WTC11 (cell line): ENCODE results near the gene AP3M1.
A peak's percentile ranks its signal among the peaks of the same experiment; 100 is the strongest.

Experiments used
- AFF4 ChIP-seq: sonication (generic); formaldehyde crosslinking; IDR thresholded peaks from 2 replicates; pipeline ENCODE4 v1.8.1; 2023; ENCODE audit warnings: mild to moderate bottlenecking, missing genetic modification reagents, borderline replicate concordance
- CBFB ChIP-seq: sonication (generic); formaldehyde crosslinking; IDR thresholded peaks from 2 replicates; pipeline ENCODE4 v1.8.1; 2022; ENCODE audit warnings: mild to moderate bottlenecking, low read depth, missing genetic modification reagents
- CTCF ChIP-seq: fragments of 200-600 bp; IDR thresholded peaks from 2 replicates; pipeline ENCODE4 v1.8.0; 2022; ENCODE audit warnings: antibody characterized with exemption
- ELF4 ChIP-seq: sonication (generic); formaldehyde crosslinking; IDR thresholded peaks from 2 replicates; pipeline ENCODE4 v1.8.1; 2022; ENCODE audit warnings: low read depth, mild to moderate bottlenecking, moderate library complexity, missing genetic modification reagents
- USF1 ChIP-seq: sonication (generic); formaldehyde crosslinking; IDR thresholded peaks from 2 replicates; pipeline ENCODE4 v1.8.0; 2022; ENCODE audit warnings: mild to moderate bottlenecking, missing genetic modification reagents
- ZNF317 ChIP-seq: sonication (generic); formaldehyde crosslinking; IDR thresholded peaks from 2 replicates; pipeline ENCODE4 v1.8.1; 2023; ENCODE audit warnings: low read depth, mild to moderate bottlenecking, moderate library complexity, missing genetic modification reagents, borderline replicate concordance
- TF ChIP-seq, protein P1 (sequence below): sonication (generic); formaldehyde crosslinking; IDR thresholded peaks from 2 replicates; pipeline ENCODE4 v1.8.1; 2023; ENCODE audit warnings: mild to moderate bottlenecking, missing genetic modification reagents, moderate library complexity

DNA sequence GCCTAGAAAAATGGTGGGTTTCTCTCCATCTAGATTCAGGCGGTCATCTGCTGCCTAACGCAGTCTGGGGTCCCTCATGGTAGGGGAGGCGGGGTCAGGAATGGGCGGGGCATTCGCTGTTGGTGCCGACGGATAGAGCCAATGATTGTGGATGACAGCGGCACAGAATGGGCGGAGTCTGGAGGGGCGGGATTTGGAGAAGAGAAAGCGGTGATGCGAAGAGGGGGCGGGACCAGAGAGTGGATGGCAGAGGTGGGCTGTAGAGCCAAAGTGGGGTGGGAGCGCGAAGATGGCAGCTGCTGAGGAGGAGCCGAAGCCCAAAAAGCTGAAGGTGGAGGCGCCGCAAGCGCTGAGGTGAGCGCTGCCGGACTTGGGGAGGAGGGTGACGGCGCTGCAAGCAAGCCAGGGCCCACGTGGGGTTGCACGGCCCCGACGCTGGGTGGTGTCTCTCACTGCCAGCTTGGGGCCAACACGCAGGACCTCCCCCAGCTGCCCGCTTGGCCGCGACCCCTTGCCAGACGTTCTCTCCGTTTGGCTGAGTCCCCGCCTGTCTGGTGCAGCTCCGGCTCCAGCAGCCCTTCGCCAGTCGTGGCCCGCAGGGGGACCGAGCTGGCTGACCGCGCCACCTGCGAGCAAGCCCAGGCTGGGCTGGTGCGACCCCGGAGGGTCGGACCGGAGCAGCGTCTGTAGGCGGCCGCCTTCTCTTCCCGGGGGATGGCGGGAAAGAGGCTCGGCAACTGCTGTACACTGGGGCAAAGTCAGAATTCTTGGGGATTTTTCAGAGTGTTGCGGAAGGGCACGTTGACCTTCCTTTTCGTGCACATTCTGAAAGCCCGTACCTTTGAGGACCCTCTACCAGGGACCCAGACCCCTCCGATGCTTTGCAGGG, 606 bp upstream of the AP3M1 start, which contains the start of gene ADK:
- no peak for TF ChIP-seq CTCF
- TF ChIP-seq ELF4 (CRISPR knock-in tag): no peak
- TF ChIP-seq AFF4 (CRISPR knock-in tag): no peak
- TF ChIP-seq USF1 (CRISPR knock-in tag): peak; percentile 41; the same call in 1 of the 2 replicates
- TF ChIP-seq ZNF317 (CRISPR knock-in tag): no peak
- no peak for TF ChIP-seq CBFB (CRISPR knock-in tag)
- TF ChIP-seq, protein P1, sequence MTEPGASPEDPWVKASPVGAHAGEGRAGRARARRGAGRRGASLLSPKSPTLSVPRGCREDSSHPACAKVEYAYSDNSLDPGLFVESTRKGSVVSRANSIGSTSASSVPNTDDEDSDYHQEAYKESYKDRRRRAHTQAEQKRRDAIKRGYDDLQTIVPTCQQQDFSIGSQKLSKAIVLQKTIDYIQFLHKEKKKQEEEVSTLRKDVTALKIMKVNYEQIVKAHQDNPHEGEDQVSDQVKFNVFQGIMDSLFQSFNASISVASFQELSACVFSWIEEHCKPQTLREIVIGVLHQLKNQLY (CRISPR knock-in tag): no peak
